ENCODE measurements around the gene TNRC6C.

TNRC6C gene

DNA sequence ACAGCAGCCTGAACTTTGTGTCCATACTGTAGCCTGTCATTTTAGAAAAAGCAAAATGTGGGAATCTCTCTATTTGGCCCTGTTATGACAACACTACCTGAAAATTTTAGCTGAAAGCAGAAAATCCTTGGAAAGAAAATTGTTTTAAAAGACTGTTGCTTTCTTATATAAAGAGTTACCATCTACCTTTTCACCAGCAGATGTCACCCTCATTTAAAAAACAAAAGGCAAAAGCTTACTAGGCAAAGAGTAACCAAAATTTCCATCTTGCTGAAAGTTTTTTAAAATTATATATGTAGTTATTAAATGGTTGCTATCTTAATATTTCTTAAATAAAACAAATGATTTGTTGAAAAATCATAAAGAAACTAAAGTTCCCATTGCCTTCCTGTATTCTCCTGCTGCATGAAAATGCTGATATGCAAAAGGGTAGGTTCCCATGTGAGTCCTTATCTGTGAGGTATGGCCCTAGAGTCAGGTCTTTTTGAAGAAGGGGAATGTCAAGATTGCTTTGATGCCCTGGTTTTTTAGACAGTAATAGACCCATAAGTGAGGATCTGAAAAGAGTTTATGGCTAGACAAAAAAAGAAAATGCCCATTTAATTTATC is 61.0 kb downstream of the TNRC6C start:
- DNase-seq (ENCODE audit: low spot score): no peak
- H2BK120ac ChIP-seq (ENCODE audit: low read depth, low read length): no peak overlapping the region

GRCh38 chr17:78019976-78020716 is 61.6 kb downstream of the TNRC6C start:
- Histone ChIP-seq H4K8ac (ENCODE audit: low read depth, low read length) (no peak overlapping the region), H2BK120ac (ENCODE audit: low read depth, low read length) (no peak overlapping the region), H2AFZ (ENCODE audit: low read length) (no peak overlapping the region), H3K4me2 (ENCODE audit: insufficient read depth, low read length, poor library complexity, severe bottlenecking) (no peak overlapping the region), H3K9ac (ENCODE audit: low read depth, low read length, poor library complexity) (no peak overlapping the region), H3K4me1 (ENCODE audit: control insufficient read depth in 2 of 2, insufficient read depth in 1 of 2, low read depth in 1 of 2, low read length in 2 of 2) (peaks cover 4 to 6% of the 10 kb centered on the region in 2 donors), H3K79me1 (ENCODE audit: low read depth, low read length) (no peaks in the 10 kb centered on the region), H4K91ac (ENCODE audit: low read depth, low read length, poor library complexity) (no peak overlapping the region), H3K4me3 (ENCODE audit: low read length in 2 of 2) (no peak overlapping the region), H2BK15ac (ENCODE audit: low read length) (no peak overlapping the region), H2BK12ac (ENCODE audit: low read length) (no peak overlapping the region), H3K9me3 (replicated peaks in 1 of 2; ENCODE audit: control insufficient read depth in 2 of 2, insufficient read depth in 1 of 2, low read depth in 1 of 2, low read length in 2 of 2) (peaks cover 0 to 2% of the 10 kb centered on the region in 2 donors), H3K18ac (ENCODE audit: low read length) (no peak overlapping the region), H2BK5ac (ENCODE audit: low read length) (no peak overlapping the region), H3K27me3 (ENCODE audit: control insufficient read depth in 3 of 3, insufficient read depth in 3 of 3, low read depth in 1 of 3, low read length in 3 of 3) (no peaks in the 10 kb centered on the region), H2AK5ac (ENCODE audit: low read depth, low read length) (no peak overlapping the region), H3K27ac (replicated peaks; ENCODE audit: low read length) (no peak overlapping the region), H3K14ac (ENCODE audit: low read length) (no peak overlapping the region), H3K4ac (ENCODE audit: low read length) (no peak overlapping the region), H3K36me3 (replicated peaks in 1 of 2; ENCODE audit: control insufficient read depth in 2 of 2, insufficient read depth in 2 of 2, low read length in 2 of 2) (peaks cover 4 to 36% of the 10 kb centered on the region in 2 donors), H3K23ac (ENCODE audit: low read depth, low read length, poor library complexity) (no peak overlapping the region)
- no peak for DNase-seq (ENCODE audit: low spot score)
- no CpG with 5 or more reads among the region's 6 CpGs for WGBS, 2 donors (ENCODE audit: extremely low coverage in 2 of 2, insufficient read length in 2 of 2, insufficient replicate concordance in 1 of 2)

More for the DNA sequence above, 61.0 kb downstream of the TNRC6C start:
- H3K36me3 ChIP-seq (replicated peaks in 1 of 2; ENCODE audit: control insufficient read depth in 2 of 2, insufficient read depth in 2 of 2, low read length in 2 of 2): peaks cover 4 to 32% of the 10 kb centered on the region in 2 donors
- no peak overlapping the region for H4K91ac ChIP-seq (ENCODE audit: low read depth, low read length, poor library complexity)
- H3K18ac ChIP-seq (ENCODE audit: low read length): no peak overlapping the region
- no peak overlapping the region for H3K9ac ChIP-seq (ENCODE audit: low read depth, low read length, poor library complexity)
- H3K79me1 ChIP-seq (ENCODE audit: low read depth, low read length): no peaks in the 10 kb centered on the region
- no peak overlapping the region for H2BK12ac ChIP-seq (ENCODE audit: low read length)
- no peak overlapping the region for H2BK5ac ChIP-seq (ENCODE audit: low read length)
- H2BK15ac ChIP-seq (ENCODE audit: low read length): no peak overlapping the region
- no peak overlapping the region for H3K23ac ChIP-seq (ENCODE audit: low read depth, low read length, poor library complexity)
- H3K4me3 ChIP-seq (ENCODE audit: low read length in 2 of 2): no peak overlapping the region
- H3K27ac ChIP-seq (replicated peaks; ENCODE audit: low read length): no peak overlapping the region
- peaks cover 4 to 6% of the 10 kb centered on the region in 2 donors for H3K4me1 ChIP-seq (ENCODE audit: control insufficient read depth in 2 of 2, insufficient read depth in 1 of 2, low read depth in 1 of 2, low read length in 2 of 2)
- no peak overlapping the region for H2AK5ac ChIP-seq (ENCODE audit: low read depth, low read length)
- H3K9me3 ChIP-seq (replicated peaks in 1 of 2; ENCODE audit: control insufficient read depth in 2 of 2, insufficient read depth in 1 of 2, low read depth in 1 of 2, low read length in 2 of 2): peaks cover 0 to 2% of the 10 kb centered on the region in 2 donors
- H2AFZ ChIP-seq (ENCODE audit: low read length): no peak overlapping the region
- no peak overlapping the region for H3K4me2 ChIP-seq (ENCODE audit: insufficient read depth, low read length, poor library complexity, severe bottlenecking)
- no peak overlapping the region for H3K14ac ChIP-seq (ENCODE audit: low read length)
- no peaks in the 10 kb centered on the region for H3K27me3 ChIP-seq (ENCODE audit: control insufficient read depth in 3 of 3, insufficient read depth in 3 of 3, low read depth in 1 of 3, low read length in 3 of 3)
- no peak overlapping the region for H3K4ac ChIP-seq (ENCODE audit: low read length)
- no peak overlapping the region for H4K8ac ChIP-seq (ENCODE audit: low read depth, low read length)

DNA sequence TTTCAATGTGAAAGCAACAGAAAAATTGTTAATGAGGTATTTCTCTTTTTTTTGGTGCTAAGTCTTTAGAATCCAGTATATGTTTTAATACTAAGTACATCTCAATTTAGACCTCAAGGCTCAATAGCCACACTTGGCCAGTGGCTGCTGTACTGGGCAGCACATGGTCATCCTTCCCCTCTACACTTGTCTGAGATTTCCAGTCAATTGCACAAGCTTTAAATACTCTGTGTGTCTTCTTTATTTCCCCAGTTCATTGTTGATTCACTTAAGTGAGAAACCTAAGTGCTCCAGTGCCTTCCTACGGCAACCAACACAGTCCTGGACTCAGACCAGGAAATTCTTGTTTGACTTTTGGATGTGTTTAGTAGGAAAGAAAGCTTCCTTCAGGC is 62.2 kb downstream of the TNRC6C start:
- H3K27ac ChIP-seq (replicated peaks; ENCODE audit: low read length): no peak overlapping the region
- no peak overlapping the region for H3K4ac ChIP-seq (ENCODE audit: low read length)
- no peak overlapping the region for H4K8ac ChIP-seq (ENCODE audit: low read depth, low read length)
- H2BK120ac ChIP-seq (ENCODE audit: low read depth, low read length): no peak overlapping the region
- H3K9me3 ChIP-seq (replicated peaks in 1 of 2; ENCODE audit: control insufficient read depth in 2 of 2, insufficient read depth in 1 of 2, low read depth in 1 of 2, low read length in 2 of 2): peaks cover 0 to 2% of the 10 kb centered on the region in 2 donors
- no peak overlapping the region for H4K91ac ChIP-seq (ENCODE audit: low read depth, low read length, poor library complexity)
- no peak overlapping the region for H3K18ac ChIP-seq (ENCODE audit: low read length)
- no peaks in the 10 kb centered on the region for H3K27me3 ChIP-seq (ENCODE audit: control insufficient read depth in 3 of 3, insufficient read depth in 3 of 3, low read depth in 1 of 3, low read length in 3 of 3)
- no peak overlapping the region for H2BK15ac ChIP-seq (ENCODE audit: low read length)
- H3K14ac ChIP-seq (ENCODE audit: low read length): no peak overlapping the region
- no peak overlapping the region for H3K4me3 ChIP-seq (ENCODE audit: low read length in 2 of 2)
- H2AK5ac ChIP-seq (ENCODE audit: low read depth, low read length): no peak overlapping the region
- peaks cover 4 to 37% of the 10 kb centered on the region in 2 donors for H3K36me3 ChIP-seq (replicated peaks in 1 of 2; ENCODE audit: control insufficient read depth in 2 of 2, insufficient read depth in 2 of 2, low read length in 2 of 2)
- H3K4me1 ChIP-seq (ENCODE audit: control insufficient read depth in 2 of 2, insufficient read depth in 1 of 2, low read depth in 1 of 2, low read length in 2 of 2): peaks cover 4 to 6% of the 10 kb centered on the region in 2 donors
- H3K79me1 ChIP-seq (ENCODE audit: low read depth, low read length): no peaks in the 10 kb centered on the region
- no peak overlapping the region for H3K23ac ChIP-seq (ENCODE audit: low read depth, low read length, poor library complexity)
- no peak overlapping the region for H2BK12ac ChIP-seq (ENCODE audit: low read length)
- DNase-seq (ENCODE audit: low spot score): no peak
- no peak overlapping the region for H2AFZ ChIP-seq (ENCODE audit: low read length)
- H3K4me2 ChIP-seq (ENCODE audit: insufficient read depth, low read length, poor library complexity, severe bottlenecking): no peak overlapping the region
- no CpG with 5 or more reads among the region's 1 CpG for WGBS, 2 donors (ENCODE audit: extremely low coverage in 2 of 2, insufficient read length in 2 of 2, insufficient replicate concordance in 1 of 2)
- H2BK5ac ChIP-seq (ENCODE audit: low read length): no peak overlapping the region
- no peak overlapping the region for H3K9ac ChIP-seq (ENCODE audit: low read depth, low read length, poor library complexity)

DNA sequence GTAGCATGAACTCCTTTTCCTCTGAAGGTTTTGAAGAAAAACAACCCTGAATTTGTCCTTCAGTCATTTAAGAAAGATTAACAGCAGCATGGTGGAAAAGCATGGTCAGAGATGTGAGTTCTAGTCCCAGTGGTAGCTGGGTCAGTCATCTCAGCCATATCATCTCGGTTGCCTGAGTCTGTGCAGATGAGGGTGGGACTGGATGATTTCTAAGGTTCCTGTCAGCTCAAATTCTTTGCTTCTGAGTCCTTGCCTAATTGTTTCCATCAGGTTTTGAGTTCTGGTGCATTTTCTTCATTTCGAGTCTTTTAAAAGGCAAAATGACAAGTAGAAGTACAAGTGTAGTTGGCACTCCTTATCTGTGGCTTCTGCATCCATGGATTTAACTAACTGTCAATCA is 63.9 kb downstream of the TNRC6C start:
- Histone ChIP-seq H4K8ac (ENCODE audit: low read depth, low read length) (no peak overlapping the region), H3K18ac (ENCODE audit: low read length) (no peak overlapping the region), H3K9me3 (replicated peaks in 1 of 2; ENCODE audit: control insufficient read depth in 2 of 2, insufficient read depth in 1 of 2, low read depth in 1 of 2, low read length in 2 of 2) (no peaks in the 10 kb centered on the region), H3K27me3 (ENCODE audit: control insufficient read depth in 3 of 3, insufficient read depth in 3 of 3, low read depth in 1 of 3, low read length in 3 of 3) (no peaks in the 10 kb centered on the region), H3K4ac (ENCODE audit: low read length) (no peak overlapping the region), H3K23ac (ENCODE audit: low read depth, low read length, poor library complexity) (no peak overlapping the region), H4K91ac (ENCODE audit: low read depth, low read length, poor library complexity) (no peak overlapping the region), H3K9ac (ENCODE audit: low read depth, low read length, poor library complexity) (no peak overlapping the region), H3K27ac (replicated peaks; ENCODE audit: low read length) (no peak overlapping the region), H2BK120ac (ENCODE audit: low read depth, low read length) (no peak overlapping the region), H3K4me1 (ENCODE audit: control insufficient read depth in 2 of 2, insufficient read depth in 1 of 2, low read depth in 1 of 2, low read length in 2 of 2) (peaks cover 4 to 6% of the 10 kb centered on the region in 2 donors), H2BK15ac (ENCODE audit: low read length) (no peak overlapping the region), H3K79me1 (ENCODE audit: low read depth, low read length) (no peaks in the 10 kb centered on the region), H3K4me2 (ENCODE audit: insufficient read depth, low read length, poor library complexity, severe bottlenecking) (no peak overlapping the region), H3K14ac (ENCODE audit: low read length) (no peak overlapping the region), H3K4me3 (ENCODE audit: low read length in 2 of 2) (no peak overlapping the region), H2AFZ (ENCODE audit: low read length) (no peak overlapping the region), H2BK12ac (ENCODE audit: low read length) (no peak overlapping the region), H2AK5ac (ENCODE audit: low read depth, low read length) (no peak overlapping the region), H2BK5ac (ENCODE audit: low read length) (no peak overlapping the region), H3K36me3 (replicated peaks in 1 of 2; ENCODE audit: control insufficient read depth in 2 of 2, insufficient read depth in 2 of 2, low read length in 2 of 2) (peaks cover 2 to 27% of the 10 kb centered on the region in 2 donors)
- no CpG with 5 or more reads among the region's 2 CpGs for WGBS, 2 donors (ENCODE audit: extremely low coverage in 2 of 2, insufficient read length in 2 of 2, insufficient replicate concordance in 1 of 2)
- DNase-seq (ENCODE audit: low spot score): no peak

All from neuronal stem cell (in vitro differentiated cells).